HG03280 (cell line): ENCODE data around the gene ADORA1.

ENCODE experiments used
- ATAC-seq: cut with Tn5 transposase; IDR thresholded peaks from one replicate; pipeline ENCODE4 v1.9.1; 2021; ENCODE audit warnings: mild to moderate bottlenecking, moderate library complexity; ENCODE audit not compliant: unreplicated experiment

The ADORA1 gene

DNA sequence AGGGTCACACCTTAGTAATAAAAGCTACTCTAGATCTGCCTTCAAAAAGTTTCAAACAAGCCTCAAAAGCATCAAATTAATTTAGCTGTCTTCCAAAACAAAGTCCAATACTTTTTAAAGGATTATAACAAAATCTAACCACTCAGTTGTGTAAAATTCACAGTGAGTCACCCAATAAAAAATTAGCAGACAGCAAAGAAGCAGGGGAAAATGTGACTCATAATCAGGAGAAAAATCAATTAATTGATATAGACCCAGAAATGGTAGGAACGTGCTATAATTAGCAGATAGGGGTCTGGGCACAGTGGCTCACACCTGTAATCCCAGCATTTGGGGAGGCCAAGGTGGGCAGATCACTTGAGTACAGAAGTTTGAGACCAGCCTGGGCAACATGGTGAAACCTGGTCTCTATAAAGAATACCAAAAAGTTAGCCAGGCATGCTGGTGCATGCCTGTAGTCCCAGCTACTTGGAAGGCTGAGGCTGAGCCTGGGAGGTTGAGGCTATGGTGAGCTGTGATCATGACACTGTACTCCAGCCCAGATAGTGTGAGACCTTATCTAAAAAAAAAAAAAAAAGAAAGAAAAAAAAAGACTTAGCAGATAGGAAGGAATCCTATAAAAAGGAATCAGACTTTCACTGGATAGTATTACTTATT, 33.6 kb upstream of the ADORA1 start:
- ATAC-seq: no peak

GRCh38 chr1:203095061-203095690, 32.4 kb upstream of the ADORA1 start:
- ATAC-seq: no peak

- no peak for ATAC-seq
Measured at GRCh38 chr1:203096566-203096965, 31.0 kb upstream of the ADORA1 start.

DNA sequence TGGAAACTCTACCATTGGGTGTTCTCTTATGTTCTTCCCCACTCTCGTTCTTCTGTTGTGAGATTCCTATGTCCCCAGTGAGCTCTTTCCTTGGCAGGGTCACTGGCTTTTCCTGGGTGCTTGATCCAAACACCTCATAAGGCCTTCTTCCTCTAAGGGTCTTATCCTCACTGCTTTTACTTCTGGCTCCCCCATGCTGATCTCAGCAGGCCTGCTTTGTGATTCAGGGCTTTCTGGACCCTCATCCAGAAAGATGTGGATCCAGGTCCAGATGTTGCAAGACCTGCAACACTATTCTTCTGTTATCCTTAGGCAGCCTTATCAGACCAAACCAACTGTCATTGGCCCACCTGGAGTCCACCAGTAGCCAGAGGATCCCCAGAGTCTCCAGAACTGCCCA, 30.5 kb upstream of the ADORA1 start:
- ATAC-seq: no peak

- no peak for ATAC-seq
Measured at GRCh38 chr1:203098445-203098844, 29.1 kb upstream of the ADORA1 start.

DNA sequence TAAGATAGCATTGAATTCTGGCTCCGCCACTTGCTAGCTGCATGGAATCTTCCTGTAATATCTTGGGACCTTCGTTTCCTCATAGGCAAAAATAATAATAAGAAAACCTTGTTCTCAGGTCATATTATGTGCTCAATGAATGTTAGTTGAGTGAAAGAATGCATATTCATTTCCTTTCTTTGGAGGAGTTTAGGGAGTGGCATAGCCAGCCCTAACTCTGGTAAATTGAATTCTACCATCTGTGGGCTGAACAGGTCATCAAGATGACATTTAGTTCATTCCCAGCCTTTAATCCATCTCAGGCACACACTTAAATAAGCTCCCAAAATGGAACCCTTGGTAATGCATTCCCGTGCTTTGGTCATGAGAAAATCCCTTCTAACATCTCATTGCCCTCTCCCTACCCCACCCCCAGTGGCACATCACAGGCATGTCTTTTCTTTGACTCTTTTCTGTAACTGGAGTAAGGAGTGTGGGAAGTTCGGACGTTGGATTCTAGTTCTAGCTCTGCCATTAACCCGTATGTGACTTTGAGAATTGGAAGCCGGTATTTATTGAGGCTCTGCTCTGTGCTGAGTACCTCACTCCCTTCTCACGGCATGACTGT, 28.5 kb upstream of the ADORA1 start:
- no peak for ATAC-seq

GRCh38 chr1:203099805-203100515, 27.6 kb upstream of the ADORA1 start:
- no peak for ATAC-seq

DNA sequence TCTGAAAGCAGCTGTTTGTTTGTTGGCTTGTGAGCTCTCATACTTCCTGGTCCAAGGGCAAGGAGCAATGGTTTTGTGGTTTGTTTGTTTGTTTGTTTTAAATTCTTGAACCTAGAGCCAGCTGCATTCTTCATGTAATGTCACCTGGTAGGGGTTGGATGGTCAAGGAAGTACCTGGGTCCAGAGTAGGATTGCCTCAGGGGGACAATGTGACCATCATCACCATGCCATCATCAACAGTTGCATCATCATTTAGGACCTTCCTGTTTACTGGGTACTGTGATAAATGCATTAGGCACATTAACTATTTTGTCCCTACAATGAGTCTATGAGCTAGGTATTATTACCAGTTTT, 27.0 kb upstream of the ADORA1 start:
- ATAC-seq: no peak

DNA sequence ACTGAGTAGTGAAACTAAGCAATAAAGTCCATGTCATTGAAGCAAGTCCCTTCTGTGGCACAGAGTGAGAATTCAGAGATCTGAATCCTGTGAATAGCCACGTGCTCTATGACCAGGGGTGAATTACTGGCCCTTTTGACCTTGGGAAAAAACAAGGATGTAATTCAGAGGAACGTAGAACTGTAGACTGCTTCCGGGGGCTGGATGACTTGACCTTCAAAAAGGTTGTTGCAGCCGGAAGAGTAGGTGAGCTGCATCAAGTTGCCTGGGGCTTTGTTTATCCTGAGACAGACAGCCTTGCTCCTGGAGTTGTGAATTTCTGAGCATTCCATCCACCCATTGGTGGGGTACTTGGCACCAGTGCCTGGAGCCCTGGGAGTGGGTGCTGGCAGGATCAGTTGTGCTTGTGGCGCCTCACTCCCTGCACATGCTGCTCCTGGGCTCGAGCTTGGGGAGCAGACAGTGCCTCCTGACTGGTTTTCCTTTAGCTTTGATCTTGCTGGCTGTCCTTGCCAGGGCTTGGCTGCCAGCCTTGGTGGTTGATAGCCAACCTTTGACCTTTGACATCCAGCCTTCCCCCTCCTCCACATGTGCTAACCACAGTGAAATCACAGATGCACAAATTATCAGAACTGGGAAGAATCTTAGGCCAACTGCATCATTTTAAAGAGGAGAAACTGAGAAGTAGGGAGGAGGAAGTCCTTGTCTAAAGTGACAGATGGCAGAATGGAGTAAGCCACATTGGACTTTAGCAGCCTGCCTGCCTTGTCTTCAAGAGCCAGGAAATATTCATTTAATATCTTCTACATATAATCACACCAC, 25.5 kb upstream of the ADORA1 start:
- no peak for ATAC-seq

DNA sequence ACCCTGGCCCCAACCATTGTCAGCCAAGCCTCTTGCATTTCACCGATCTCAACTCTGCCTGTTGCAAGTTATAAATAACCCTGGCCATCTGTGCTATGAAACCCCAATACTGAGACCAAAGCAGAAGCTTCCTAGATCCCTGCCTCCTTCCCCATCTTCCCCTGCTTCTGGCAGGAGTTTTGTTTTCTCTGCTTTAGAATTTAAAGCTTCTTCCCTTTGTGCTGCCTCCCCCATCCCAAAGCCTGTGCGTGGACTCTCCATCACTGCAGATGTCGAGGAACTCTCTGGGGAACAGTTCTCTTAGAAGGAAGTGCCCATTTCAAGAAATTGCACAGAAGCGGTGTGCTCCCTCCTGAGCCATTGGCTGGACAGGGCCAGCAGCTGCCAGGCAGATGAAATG, 24.3 kb upstream of the ADORA1 start:
- no peak for ATAC-seq

DNA sequence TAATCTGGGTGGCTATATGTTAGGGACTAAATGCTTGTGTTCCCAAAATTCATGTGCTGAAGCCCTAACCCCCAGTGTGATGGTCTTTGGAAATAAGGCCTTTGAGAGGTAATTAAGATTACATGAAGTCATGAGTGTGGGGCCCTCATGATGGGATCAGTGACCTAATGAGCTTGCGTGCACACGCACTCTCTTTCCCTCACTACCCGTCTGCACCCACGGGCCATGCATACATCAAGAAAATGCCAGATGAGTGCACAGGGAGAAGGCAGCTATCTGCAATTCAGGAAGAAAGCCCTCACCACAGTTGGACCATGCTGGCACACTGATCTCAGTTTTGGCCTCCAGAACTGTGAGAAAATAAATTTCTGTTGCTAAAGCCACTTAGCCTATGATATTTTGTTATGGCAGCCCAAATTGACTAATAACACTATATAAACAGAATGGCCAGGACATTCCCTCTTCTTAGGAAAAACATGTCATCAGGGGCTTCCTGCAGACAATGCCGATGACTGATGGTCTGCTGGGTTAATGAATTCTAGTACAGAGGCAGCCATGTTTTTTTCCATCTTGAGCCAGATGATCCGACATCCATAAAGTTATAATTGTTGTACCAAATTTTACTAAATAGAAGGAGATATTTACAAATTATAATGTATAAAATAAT, 23.6 kb upstream of the ADORA1 start:
- no peak for ATAC-seq

- no peak for ATAC-seq
Measured at GRCh38 chr1:203104789-203105390, 22.6 kb upstream of the ADORA1 start.

- ATAC-seq: no peak
Measured at GRCh38 chr1:203112475-203112874, 15.1 kb upstream of the ADORA1 start.

- ATAC-seq: no peak
Measured at GRCh38 chr1:203113308-203113707, 14.2 kb upstream of the ADORA1 start.

- ATAC-seq: no peak
Measured at GRCh38 chr1:203114202-203114601, 13.3 kb upstream of the ADORA1 start.

DNA sequence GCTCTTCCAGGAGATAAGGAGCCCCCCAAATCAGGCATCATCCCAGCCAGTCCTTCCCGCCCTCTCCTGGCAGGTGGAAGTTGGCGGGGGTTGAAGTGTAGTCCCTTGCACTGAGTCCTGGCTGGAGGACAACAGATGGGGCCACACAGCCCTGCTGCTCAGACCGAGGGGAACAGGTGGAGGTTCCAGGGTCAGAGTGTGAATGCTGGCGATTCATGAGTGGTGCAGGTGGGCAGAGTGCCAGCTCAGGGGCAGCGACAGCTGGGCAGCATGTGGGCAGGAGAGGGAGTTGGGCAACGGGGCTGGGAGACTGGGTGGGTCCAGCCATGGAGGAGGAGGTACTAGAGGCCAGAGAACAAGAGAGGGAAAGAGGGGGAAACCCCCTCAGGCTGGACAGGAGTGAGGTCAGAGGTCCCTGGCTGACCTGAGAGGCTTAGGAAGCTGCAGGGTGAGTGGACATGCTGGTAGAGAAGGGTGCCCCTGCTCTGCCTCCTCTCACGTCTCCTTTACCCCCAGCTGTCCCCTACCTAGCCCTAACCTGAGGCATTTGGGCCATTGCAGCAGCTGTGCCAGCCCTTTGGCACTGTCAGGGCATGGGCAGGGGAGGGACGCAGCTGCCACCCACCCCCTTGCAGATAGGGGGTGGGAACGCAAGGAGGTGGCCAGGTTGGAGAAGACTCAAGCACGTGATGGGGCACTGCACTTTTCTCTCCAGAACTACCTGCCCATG, 11.3 kb upstream of the ADORA1 start:
- ATAC-seq: no peak

DNA sequence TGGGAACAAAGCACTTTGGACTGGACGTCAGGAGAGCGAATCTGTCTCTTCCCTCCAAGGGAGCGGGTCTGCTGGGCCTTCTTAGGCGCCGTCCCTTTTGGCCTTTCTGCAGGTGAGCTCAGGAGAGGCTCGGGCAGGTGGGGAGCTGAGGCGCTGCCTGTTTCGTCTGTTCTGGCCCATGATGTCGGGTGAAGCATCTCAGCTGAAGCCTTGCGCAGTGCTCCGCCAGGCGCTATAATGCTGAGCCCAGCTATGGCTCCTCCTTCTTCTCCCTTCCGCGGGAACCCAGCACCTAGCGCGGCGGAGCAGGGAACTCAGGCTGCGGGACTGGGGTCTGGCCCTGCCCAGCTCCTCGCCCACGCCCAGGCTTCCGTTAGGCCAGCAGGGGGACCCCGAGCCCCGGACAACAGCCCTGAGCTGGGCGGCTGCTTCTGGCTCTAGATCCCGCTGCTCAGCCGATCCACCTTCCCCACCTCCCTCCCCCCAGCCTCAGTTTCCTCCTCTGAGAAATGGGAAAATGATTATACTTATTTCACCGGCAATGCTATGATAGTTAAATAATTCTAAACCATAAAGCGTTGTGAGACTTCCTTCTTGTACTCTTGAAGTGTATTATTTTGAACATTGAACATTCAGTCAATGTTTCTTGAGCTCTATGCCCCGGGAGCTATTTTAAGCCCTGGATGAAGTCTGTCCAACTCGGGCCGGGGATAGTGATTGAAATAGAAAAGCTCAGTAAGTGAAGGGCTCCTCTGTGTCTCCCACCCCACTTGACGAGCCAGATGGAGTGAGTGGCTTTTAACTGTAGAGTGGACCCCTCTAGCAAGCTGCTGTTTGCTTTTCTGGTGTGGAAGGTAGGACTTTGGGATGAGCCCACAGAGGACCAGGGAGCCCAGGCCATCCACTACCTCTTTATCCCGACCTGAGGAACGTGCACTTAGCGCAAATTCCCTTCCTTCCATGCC, 9.6 kb upstream of the ADORA1 start:
- ATAC-seq: no peak
